Astrocyte (in vitro differentiated cells and primary cell): Measurements from ENCODE around the gene PDZD7. TPM values are rescaled to one million over a fixed set of nuclear protein-coding genes. Genes with fewer than 3 reads are reported as not detected.

Source experiments
- DNase-seq: peaks from one replicate; pipeline ENCODE4 v3.0.0-alpha.2; 2010; ENCODE audit warnings: low read depth
- FAIRE-seq: peaks from 2 replicates; lab custom pipeline; 2011; peaks lifted over from hg19 to GRCh38; lab: Jason Lieb, UNC
- H2AFZ ChIP-seq: 2 replicates; pipeline ENCODE4 v1.6.0; 2012; ENCODE audit warnings: low read depth, low read length, inconsistent platforms
- H3K27ac ChIP-seq: 2 replicates; pipeline ENCODE4 v1.5.1; 2011; ENCODE audit warnings: low read depth, low read length, inconsistent platforms
- H3K27me3 ChIP-seq: 2 replicates; pipeline ENCODE4 v1.6.0; 2011; ENCODE audit warnings: low read length, inconsistent platforms; ENCODE audit not compliant: insufficient read depth
- H3K36me3 ChIP-seq: 2 replicates; pipeline ENCODE4 v1.5.1; 2011; ENCODE audit warnings: low read length, inconsistent platforms; ENCODE audit not compliant: insufficient read depth
- H3K4me1 ChIP-seq: 2 replicates; pipeline ENCODE4 v1.5.1; 2011; ENCODE audit warnings: low read length, inconsistent platforms; ENCODE audit not compliant: insufficient read depth
- H3K4me2 ChIP-seq: 2 replicates; pipeline ENCODE4 v1.6.0; 2012; ENCODE audit warnings: low read length, inconsistent platforms
- H3K4me3 ChIP-seq: 2 replicates; pipeline ENCODE4 v1.5.1; 2011; ENCODE audit warnings: low read depth, mild to moderate bottlenecking, low read length, inconsistent platforms; ENCODE audit not compliant: insufficient read depth
- H3K79me2 ChIP-seq: 2 replicates; pipeline ENCODE4 v1.6.0; 2012; ENCODE audit warnings: mild to moderate bottlenecking, low read length, inconsistent platforms; ENCODE audit not compliant: insufficient read depth
- H3K9ac ChIP-seq: 2 replicates; pipeline ENCODE4 v1.6.0; 2012; ENCODE audit warnings: mild to moderate bottlenecking, low read length, inconsistent platforms
- H3K9me3 ChIP-seq: 2 replicates; pipeline ENCODE4 v1.5.1; 2012; ENCODE audit warnings: low read depth, mild to moderate bottlenecking, low read length, inconsistent platforms; ENCODE audit not compliant: insufficient read depth
- H4K20me1 ChIP-seq: 2 replicates; pipeline ENCODE4 v1.6.0; 2012; ENCODE audit warnings: low read length, inconsistent platforms; ENCODE audit not compliant: insufficient read depth
- H3K27ac Mint-ChIP-seq: one replicate; pipeline ENCODE4 v1.8.0; 2021; ENCODE audit warnings: mild to moderate bottlenecking, mixed read lengths; ENCODE audit not compliant: unreplicated experiment
- H3K27me3 Mint-ChIP-seq: one replicate; pipeline ENCODE4 v1.8.0; 2021; ENCODE audit warnings: low read depth, mixed read lengths; ENCODE audit not compliant: unreplicated experiment
- H3K36me3 Mint-ChIP-seq: one replicate; pipeline ENCODE4 v1.8.0; 2021; ENCODE audit warnings: low read depth, mixed read lengths; ENCODE audit not compliant: unreplicated experiment
- H3K4me1 Mint-ChIP-seq: one replicate; pipeline ENCODE4 v1.8.0; 2021; ENCODE audit warnings: low read depth, mixed read lengths; ENCODE audit not compliant: unreplicated experiment
- H3K4me3 Mint-ChIP-seq: one replicate; pipeline ENCODE4 v1.8.0; 2021; ENCODE audit warnings: mild to moderate bottlenecking, moderate library complexity, mixed read lengths; ENCODE audit not compliant: unreplicated experiment
- H3K9me3 Mint-ChIP-seq: one replicate; pipeline ENCODE4 v1.8.0; 2021; ENCODE audit warnings: mild to moderate bottlenecking, mixed read lengths; ENCODE audit not compliant: unreplicated experiment
- EZH2 ChIP-seq: IDR thresholded peaks from 2 replicates; pipeline ENCODE4 v1.6.1; 2012; ENCODE audit warnings: mild to moderate bottlenecking, low read length, inconsistent platforms; ENCODE audit not compliant: insufficient read depth
- total RNA-seq: library from RNA; stranded (reverse); gene quantifications from 2 replicates; pipeline ENCODE4 v1.2.1, GENCODE V29; 2021
- TF ChIP-seq, protein P1 (sequence below): IDR thresholded peaks from 2 replicates; pipeline ENCODE4 v1.5.1; 2011; ENCODE audit warnings: low read depth, mild to moderate bottlenecking, inconsistent platforms, low read length, moderate library complexity; ENCODE audit not compliant: insufficient read depth

PDZD7 gene
- total RNA-seq, 1 donor from 2014 or later: 4.5 TPM

DNA sequence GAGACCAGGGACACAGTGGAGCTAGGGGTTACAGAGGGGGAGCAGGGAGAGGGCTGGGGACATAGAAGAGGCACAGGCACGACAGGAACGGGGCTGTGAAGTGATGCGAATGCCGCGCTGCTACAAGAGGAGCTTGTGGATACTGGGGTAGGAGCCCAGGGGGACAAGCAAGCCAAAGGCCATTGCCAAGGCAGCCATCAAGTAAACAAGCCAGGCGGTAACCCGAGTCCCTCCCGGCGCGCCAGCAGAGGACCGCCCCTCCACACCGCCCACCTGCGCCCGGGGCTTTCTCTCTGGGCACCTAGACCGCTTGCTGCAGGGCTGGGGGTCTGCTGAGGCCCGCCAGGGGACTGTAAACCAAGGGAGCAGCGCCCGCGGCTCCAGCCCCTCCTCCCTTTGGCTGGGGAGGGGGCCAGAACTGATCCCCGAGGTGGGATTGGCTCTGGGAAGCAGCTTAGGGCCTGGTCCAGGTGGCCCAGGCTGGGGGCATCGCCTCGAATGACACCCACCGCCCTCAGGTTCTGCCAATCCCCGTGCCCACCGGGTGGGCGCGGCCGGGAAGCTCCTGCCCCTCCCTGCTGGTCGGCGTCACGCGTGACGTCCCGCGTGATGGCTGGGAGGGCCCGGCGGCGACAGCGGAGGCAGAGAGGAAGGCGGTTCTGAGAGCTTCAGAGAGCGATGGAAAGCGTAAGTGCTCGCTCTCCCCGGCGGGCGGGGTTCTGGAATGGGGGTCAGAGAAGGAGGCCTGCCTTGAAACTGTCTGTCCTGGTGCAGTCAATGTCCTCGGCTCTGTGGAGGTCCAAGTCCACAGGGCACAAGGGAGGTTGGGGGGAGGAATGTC, 1.1 kb upstream of the PDZD7 start:
- FAIRE-seq (no peak), DNase-seq (peak; percentile 46)
- Mint-ChIP-seq H3K4me3 (peak overlapping the region; percentile 88), H3K27me3 (peaks cover 2% of the 10 kb centered on the region), H3K27ac (peak overlapping the region; percentile 98), H3K4me1 (peaks cover 14% of the 10 kb centered on the region), H3K36me3 (peaks cover 7% of the 10 kb centered on the region), H3K9me3 (no peaks in the 10 kb centered on the region)
- Histone ChIP-seq H3K36me3 (peaks cover 20% of the 10 kb centered on the region), H3K4me3 (peak overlapping the region; percentile 86), H3K79me2 (peaks cover 27% of the 10 kb centered on the region), H3K27me3 (no peaks in the 10 kb centered on the region), H3K9ac (peak overlapping the region; percentile 96), H3K4me2 (peak overlapping the region; percentile 98), H3K4me1 (peaks cover 25% of the 10 kb centered on the region), H4K20me1 (peaks cover 42% of the 10 kb centered on the region), H3K9me3 (no peaks in the 10 kb centered on the region), H2AFZ (peak overlapping the region; percentile 94), H3K27ac (peak overlapping the region; percentile 96)
- TF ChIP-seq, protein P1, sequence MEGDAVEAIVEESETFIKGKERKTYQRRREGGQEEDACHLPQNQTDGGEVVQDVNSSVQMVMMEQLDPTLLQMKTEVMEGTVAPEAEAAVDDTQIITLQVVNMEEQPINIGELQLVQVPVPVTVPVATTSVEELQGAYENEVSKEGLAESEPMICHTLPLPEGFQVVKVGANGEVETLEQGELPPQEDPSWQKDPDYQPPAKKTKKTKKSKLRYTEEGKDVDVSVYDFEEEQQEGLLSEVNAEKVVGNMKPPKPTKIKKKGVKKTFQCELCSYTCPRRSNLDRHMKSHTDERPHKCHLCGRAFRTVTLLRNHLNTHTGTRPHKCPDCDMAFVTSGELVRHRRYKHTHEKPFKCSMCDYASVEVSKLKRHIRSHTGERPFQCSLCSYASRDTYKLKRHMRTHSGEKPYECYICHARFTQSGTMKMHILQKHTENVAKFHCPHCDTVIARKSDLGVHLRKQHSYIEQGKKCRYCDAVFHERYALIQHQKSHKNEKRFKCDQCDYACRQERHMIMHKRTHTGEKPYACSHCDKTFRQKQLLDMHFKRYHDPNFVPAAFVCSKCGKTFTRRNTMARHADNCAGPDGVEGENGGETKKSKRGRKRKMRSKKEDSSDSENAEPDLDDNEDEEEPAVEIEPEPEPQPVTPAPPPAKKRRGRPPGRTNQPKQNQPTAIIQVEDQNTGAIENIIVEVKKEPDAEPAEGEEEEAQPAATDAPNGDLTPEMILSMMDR: no peak
- no peak for TF ChIP-seq EZH2

- DNase-seq (no peak), FAIRE-seq (no peak)
- H3K4me1 ChIP-seq: peaks cover 25% of the 10 kb centered on the region
- H3K4me2 ChIP-seq: peak overlapping the region; percentile 98
- H3K27me3 ChIP-seq: no peaks in the 10 kb centered on the region
- H3K27me3 Mint-ChIP-seq: peaks cover 2% of the 10 kb centered on the region
- H3K4me3 ChIP-seq: peak overlapping the region; percentile 86
- H3K36me3 ChIP-seq: peaks cover 8% of the 10 kb centered on the region
- H2AFZ ChIP-seq: peak overlapping the region; percentile 94
- H3K4me3 Mint-ChIP-seq: peak overlapping the region; percentile 88
- no peaks in the 10 kb centered on the region for H3K9me3 ChIP-seq
- no peak overlapping the region for H3K27ac ChIP-seq
- no peak for TF ChIP-seq EZH2
- TF ChIP-seq, protein P1: no peak
- H3K4me1 Mint-ChIP-seq: peaks cover 16% of the 10 kb centered on the region
- H3K9me3 Mint-ChIP-seq: no peaks in the 10 kb centered on the region
- peaks cover 27% of the 10 kb centered on the region for H3K79me2 ChIP-seq
- H4K20me1 ChIP-seq: peaks cover 28% of the 10 kb centered on the region
- no peak overlapping the region for H3K27ac Mint-ChIP-seq
- peak overlapping the region; percentile 96 for H3K9ac ChIP-seq
- H3K36me3 Mint-ChIP-seq: peaks cover 5% of the 10 kb centered on the region
These were observed 317 bp downstream of the PDZD7 start for GRCh38 chr10:101030496-101031127.
